SIG-M5 treated with dmso at 0.1 percent for 504 hours (cell line): ENCODE results near the gene ZC3H13.
A peak's percentile ranks its signal among the peaks of the same experiment; 100 is the strongest.

Experiments
- DNase-seq: peaks from one replicate; lab custom pipeline; 2025; ENCODE audit not compliant: unreplicated experiment; lab: John Stamatoyannopoulos, UW

ZC3H13 gene

GRCh38 chr13:45950386-45951000, 102.1 kb downstream of the ZC3H13 start:
- peak; percentile 16 for DNase-seq

- no peak for DNase-seq
Observed at GRCh38 chr13:45949161-45949560, 103.4 kb downstream of the ZC3H13 start.

- no peak for DNase-seq
Observed at GRCh38 chr13:45943965-45944364, 108.6 kb downstream of the ZC3H13 start.

GRCh38 chr13:45943120-45943519, 109.4 kb downstream of the ZC3H13 start:
- DNase-seq = no peak

GRCh38 chr13:45941261-45941660, 111.3 kb downstream of the ZC3H13 start:
- no peak for DNase-seq

GRCh38 chr13:45940061-45940460, 112.5 kb downstream of the ZC3H13 start:
- no peak for DNase-seq

GRCh38 chr13:45936621-45937020, 115.9 kb downstream of the ZC3H13 start:
- DNase-seq = no peak

GRCh38 chr13:45934283-45934682, 118.3 kb downstream of the ZC3H13 start:
- DNase-seq = no peak

GRCh38 chr13:45933203-45933908, 119.2 kb downstream of the ZC3H13 start:
- DNase-seq = no peak

GRCh38 chr13:45932676-45933075, 119.9 kb downstream of the ZC3H13 start:
- DNase-seq = peak; percentile 77

GRCh38 chr13:45932172-45932571, 120.4 kb downstream of the ZC3H13 start:
- no peak for DNase-seq

GRCh38 chr13:45931211-45931610, 121.3 kb downstream of the ZC3H13 start:
- DNase-seq = no peak

GRCh38 chr13:45930177-45930576, 122.4 kb downstream of the ZC3H13 start:
- no peak for DNase-seq

- DNase-seq = no peak
Observed at GRCh38 chr13:45928843-45929242, 123.7 kb downstream of the ZC3H13 start.

- DNase-seq = no peak
Observed at GRCh38 chr13:45928176-45928575, 124.4 kb downstream of the ZC3H13 start.

- DNase-seq = no peak
Observed at GRCh38 chr13:45926741-45927140, 125.8 kb downstream of the ZC3H13 start.

- no peak for DNase-seq
Observed at GRCh38 chr13:45925151-45925550, 127.4 kb downstream of the ZC3H13 start.

- no peak for DNase-seq
Observed at GRCh38 chr13:45921162-45921736, 131.3 kb downstream of the ZC3H13 start.

- no peak for DNase-seq
Observed at GRCh38 chr13:45918597-45918996, 133.9 kb downstream of the ZC3H13 start.

GRCh38 chr13:45917019-45917418, 135.5 kb downstream of the ZC3H13 start:
- DNase-seq = no peak

- no peak for DNase-seq
Observed at GRCh38 chr13:45915686-45916439, 136.7 kb downstream of the ZC3H13 start.

GRCh38 chr13:45909673-45910072, 142.9 kb downstream of the ZC3H13 start:
- DNase-seq = no peak
